ENCODE results near the gene GIMAP5.
"Not testable (repeated sequence)": the region's sequence is repeated elsewhere in the genome, so short reads cannot be mapped to it uniquely, and the experiment has no call there.

Gene GIMAP5

GRCh38 chr7:150774131-150774530 lies 36.9 kb downstream of the GIMAP5 start:
- DNase-seq (ENCODE audit: low read depth, low spot score), result not testable (repeated sequence)

DNA sequence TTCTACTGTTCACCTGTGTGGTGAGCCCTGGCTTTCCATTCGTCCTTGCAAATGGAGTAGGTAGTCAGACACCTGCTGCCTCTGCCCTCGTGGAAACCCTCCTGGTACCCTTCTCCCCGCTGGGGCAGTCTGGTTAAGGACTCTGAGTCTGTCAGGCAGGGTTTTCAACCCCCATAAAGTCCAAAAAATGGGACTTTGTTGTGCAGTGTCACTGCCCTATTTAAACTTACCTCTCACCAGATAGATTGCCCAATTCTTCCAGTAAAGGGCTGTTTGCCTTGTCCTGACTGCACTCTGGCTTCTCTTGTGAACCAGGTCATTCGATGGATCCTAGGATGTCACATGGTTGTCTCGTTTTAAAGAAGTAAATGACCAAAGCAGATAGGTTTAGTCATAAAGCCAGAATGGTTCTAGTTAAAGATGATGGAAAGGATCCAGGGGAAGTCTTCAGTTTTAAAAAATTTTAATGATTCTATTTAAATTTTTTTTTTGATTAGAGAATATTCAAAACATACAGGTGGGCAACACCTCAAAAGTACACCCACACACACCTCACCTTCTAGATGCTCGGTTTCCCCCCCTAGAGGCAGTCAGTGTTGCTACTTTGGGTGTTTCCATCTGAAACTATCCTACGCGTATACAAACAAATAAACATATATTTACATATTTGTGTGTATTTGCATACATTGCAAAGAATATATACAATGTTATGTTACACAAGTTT lies 41.0 kb downstream of the GIMAP5 start:
- DNase-seq (ENCODE audit: low read depth, low spot score), result no peak

- peak; percentile 46 for DNase-seq (ENCODE audit: low read depth, low spot score)
Observed at GRCh38 chr7:150778738-150779301, 41.6 kb downstream of the GIMAP5 start.

- no peak for DNase-seq (ENCODE audit: low read depth, low spot score)
Observed at GRCh38 chr7:150780292-150780691, 43.1 kb downstream of the GIMAP5 start.

DNA sequence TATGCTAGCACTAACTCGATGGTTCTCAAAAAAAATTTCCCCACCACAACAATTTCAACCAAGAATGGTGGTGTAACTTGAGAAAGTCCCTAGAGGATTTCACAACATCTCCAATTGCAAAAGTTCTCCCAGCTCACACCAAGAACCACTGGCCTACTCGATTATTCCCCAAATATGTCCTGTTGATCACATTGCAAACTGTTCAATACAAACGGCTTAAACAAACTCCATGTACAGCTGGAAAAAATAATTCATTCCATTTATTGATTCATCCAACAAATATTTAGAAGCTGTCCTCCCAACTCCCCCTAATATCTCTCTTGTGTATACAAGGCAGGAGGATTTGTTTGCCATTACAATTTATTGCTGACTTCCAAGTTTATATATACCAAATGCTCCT lies 43.9 kb downstream of the GIMAP5 start:
- no peak for DNase-seq (ENCODE audit: low read depth, low spot score)

DNA sequence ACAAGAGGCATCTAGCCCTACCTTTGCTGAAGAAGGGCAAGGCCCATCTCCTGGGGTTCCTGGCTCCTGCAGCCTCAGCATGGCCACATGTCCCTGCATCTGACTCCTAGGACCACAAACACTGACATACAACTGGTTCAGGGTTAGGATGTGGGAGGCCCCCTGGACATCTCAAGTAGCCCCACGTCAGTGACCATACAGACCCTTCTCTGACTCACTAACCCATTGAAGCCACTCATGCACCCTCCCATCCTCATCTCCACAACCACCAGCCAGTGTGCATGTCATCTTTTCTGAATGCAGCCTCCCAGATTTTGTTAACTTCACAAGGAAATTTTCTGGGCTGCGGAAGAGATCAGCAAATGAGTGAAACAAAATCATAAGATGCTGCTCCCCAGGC lies 44.7 kb downstream of the GIMAP5 start:
- DNase-seq (ENCODE audit: low read depth, low spot score), result no peak

- DNase-seq (ENCODE audit: low read depth, low spot score), result no peak
Observed at GRCh38 chr7:150784120-150784736, 47.0 kb downstream of the GIMAP5 start.

- DNase-seq (ENCODE audit: low read depth, low spot score), result no peak
Observed at GRCh38 chr7:150784954-150785353, 47.7 kb downstream of the GIMAP5 start.

DNA sequence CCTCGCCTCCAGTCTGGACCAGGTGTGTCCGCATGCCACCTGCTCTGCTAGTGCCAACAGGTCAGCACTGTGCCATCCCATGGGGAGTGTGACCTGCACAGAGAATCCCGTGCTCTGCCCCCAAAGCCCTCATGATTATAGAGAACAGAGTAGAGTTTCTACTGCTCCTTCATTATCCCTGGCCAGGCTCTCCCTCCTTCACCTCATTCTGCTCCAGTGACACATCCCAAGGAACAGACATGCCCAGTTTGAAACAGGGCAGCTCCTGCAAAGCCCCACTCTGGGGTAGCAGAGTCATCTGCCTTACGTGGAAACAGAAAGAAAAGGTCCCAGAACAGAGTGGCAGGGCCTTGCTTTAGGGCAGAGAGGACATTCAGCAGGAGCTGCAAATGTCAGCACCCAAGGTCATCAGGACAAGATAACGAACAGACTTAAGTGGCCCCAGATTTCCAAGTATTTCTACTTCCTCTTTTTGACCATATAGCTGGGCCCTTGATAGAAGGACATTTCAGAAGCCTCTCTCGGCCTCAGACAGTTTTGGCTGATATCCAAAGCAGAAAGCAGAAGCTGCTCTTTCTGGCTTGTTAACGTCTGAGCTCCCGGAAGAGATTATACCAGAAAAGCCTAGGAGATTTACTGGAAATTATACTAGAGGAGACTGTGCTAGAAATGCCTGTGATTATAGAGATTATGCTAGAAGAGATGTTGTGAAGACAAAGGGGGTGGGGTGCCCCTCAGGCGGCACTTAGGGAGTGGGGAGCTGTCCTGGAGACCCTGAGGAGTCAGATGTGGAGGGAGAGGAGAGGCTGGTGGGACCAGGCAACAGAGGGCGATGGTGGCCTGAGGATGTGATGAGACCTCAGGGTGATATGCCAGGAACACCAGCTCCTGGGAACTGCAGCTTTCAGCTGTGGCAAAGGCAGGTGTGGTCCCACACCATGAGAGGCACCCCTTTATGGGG lies 50.4 kb downstream of the GIMAP5 start:
- DNase-seq (ENCODE audit: low read depth, low spot score), result no peak

DNA sequence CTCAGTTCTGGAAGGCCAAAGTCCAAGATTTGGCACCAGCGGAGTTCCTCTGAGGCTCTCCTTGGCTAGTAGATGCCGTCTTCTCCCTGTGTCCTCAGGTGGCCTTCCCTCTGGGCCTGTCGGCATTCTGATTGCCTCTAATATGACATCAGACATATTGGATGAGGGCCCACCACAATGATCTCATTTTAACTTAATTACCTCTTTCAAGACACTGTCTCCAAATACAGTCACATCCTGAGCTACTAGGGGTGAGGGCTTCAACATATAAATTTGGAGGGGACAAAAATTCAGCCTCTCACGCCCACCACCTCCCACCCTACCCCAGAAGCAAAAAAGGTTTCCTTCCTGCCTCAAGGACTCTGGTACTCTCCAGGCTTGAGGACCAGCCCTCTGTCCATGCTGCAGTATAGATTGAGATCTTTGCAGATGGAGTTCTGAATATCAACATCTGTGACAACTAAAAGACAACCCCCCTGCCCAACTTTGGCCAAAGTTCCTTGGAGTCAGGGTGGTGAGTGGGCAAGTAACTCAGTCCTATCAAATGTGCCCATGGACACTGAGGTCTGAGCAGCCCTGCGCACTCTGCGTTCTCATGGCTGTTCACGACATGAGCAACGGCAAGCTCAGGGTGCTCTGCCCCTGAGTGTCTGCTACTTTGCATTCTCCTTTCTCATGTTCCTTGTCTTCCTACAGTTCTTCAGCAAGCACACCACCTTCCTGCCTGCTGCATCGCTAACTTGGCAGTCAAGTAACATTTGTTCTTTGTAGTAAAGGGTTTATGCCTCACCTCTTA lies 51.5 kb downstream of the GIMAP5 start:
- no peak for DNase-seq (ENCODE audit: low read depth, low spot score)

- no peak for DNase-seq (ENCODE audit: low read depth, low spot score)
Observed at GRCh38 chr7:150790416-150791075, 53.3 kb downstream of the GIMAP5 start.

DNA sequence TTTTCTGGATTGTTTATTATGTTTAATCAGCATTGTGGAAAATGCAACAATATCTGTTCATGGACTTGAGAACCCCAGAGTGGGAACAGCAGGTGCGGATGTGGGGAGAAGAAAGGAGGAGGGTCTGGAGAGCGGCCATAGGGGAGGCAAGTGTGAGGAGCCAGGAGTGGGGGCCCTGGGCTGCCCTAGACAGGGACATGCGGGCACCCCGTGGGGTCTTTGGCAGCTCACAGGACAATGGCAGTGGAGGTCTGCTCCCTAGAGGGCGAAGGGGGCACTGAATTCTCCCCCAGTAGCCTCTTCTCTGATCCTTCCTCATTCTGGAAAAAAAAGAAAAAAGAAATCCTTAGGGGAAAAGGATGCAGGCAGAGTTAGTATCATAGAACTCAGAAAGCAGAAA lies 54.1 kb downstream of the GIMAP5 start:
- DNase-seq (ENCODE audit: low read depth, low spot score), result no peak

- DNase-seq (ENCODE audit: low read depth, low spot score), result no peak
Observed at GRCh38 chr7:150791746-150792452, 54.7 kb downstream of the GIMAP5 start.
